Spleen (tissue), 11 donors: ENCODE data around the gene ZNF106. TPM values are rescaled to one million over a fixed set of nuclear protein-coding genes. Genes with fewer than 3 reads are reported as not detected.

Experiments used
- DNase-seq: peaks from one replicate; pipeline ENCODE4 v3.0.0-alpha.2; 2020
- H3K27ac ChIP-seq, 8 donors: fragments of 200-600 bp; sonication (generic) in 7 of 8; 1 replicate in 4 of 8; 2 replicates in 4 of 8; pipeline versions ENCODE4 v1.5.0 to v1.8.0; 2016 to 2021; ENCODE audit warnings: inconsistent platforms in 4 of 8, mild to moderate bottlenecking in 4 of 8, moderate library complexity in 1 of 8
- H3K27me3 ChIP-seq, 7 donors: fragments of 200-600 bp; sonication (generic) in 6 of 7; replicated peaks in 1 of 7; 1 replicate in 4 of 7; 2 replicates in 3 of 7; pipeline versions ENCODE4 v1.5.0 to v1.8.0; 2016 to 2021; ENCODE audit warnings: inconsistent platforms in 3 of 7, mild to moderate bottlenecking in 1 of 7
- H3K36me3 ChIP-seq, 6 donors: fragments of 200-600 bp; sonication (generic) in 5 of 6; 1 replicate in 4 of 6; 2 replicates in 2 of 6; pipeline versions ENCODE4 v1.5.0 to v1.8.0; 2016 to 2021; ENCODE audit warnings: inconsistent platforms in 2 of 6
- H3K4me1 ChIP-seq, 6 donors: fragments of 200-600 bp; sonication (generic) in 5 of 6; 1 replicate in 3 of 6; 2 replicates in 3 of 6; pipeline versions ENCODE4 v1.5.0 to v1.8.0; 2016 to 2021; ENCODE audit warnings: inconsistent platforms in 3 of 6
- H3K4me3 ChIP-seq, 8 donors: fragments of 200-600 bp; sonication (generic) in 7 of 8; 1 replicate in 4 of 8; 2 replicates in 4 of 8; pipeline versions ENCODE4 v1.5.0 to v1.8.0; 2016 to 2021; ENCODE audit warnings: inconsistent platforms in 4 of 8, mild to moderate bottlenecking in 4 of 8, moderate library complexity in 2 of 8
- H3K9me3 ChIP-seq, 8 donors: fragments of 200-600 bp; sonication (generic) in 7 of 8; 1 replicate in 4 of 8; 2 replicates in 4 of 8; pipeline versions ENCODE4 v1.5.0 to v1.8.0; 2016 to 2021; ENCODE audit warnings: inconsistent platforms in 4 of 8
- POLR2A ChIP-seq, 3 donors: fragments of 450-650 bp; IDR thresholded peaks; one replicate each; pipeline ENCODE4 v1.5.1; 2017; ENCODE audit warnings: antibody characterized with exemption in 3 of 3, mild to moderate bottlenecking in 1 of 3
- POLR2AphosphoS5 ChIP-seq, 3 donors: sonication (generic); formaldehyde crosslinking; IDR thresholded peaks; one replicate each; pipeline ENCODE4 v1.5.1; 2017; ENCODE audit warnings: antibody characterized with exemption in 3 of 3
- WGBS, 5 donors: extraction: QIAGEN DNeasy Blood & Tissue Kit in 3 of 5; methylation state at CpG; one replicate each; pipeline versions ENCODE4 v1.1.5 to v1.1.7; 2013 to 2018; 5-methylcytosine and 5-hydroxymethylcytosine counted together
- intact Hi-C: fragments of 100-400 bp; cut with DNase I; formaldehyde crosslinking; loops from one replicate; pipeline ENCODE4 v1.15.0; 2023; ENCODE audit warnings: low total_unique reads
- polyA plus RNA-seq, 3 donors: library from polyadenylated mRNA; stranded (reverse); fragments of 200-250 nt; gene quantifications; one replicate each; pipeline ENCODE4 v1.2.1, GENCODE V29; 2013
- total RNA-seq, 7 donors: library from RNA; depleted of rRNA in 3 of 7; stranded (reverse); fragments of >200 nt in 3 of 7; fragmentation: NEBNext Ultra II Directional in 4 of 7; extraction: Animal tissue kit (Norgen Biotek cat#: 25700) in 4 of 7; gene quantifications; one replicate each; pipeline versions ENCODE4 v1.1.0 to v1.2.1, GENCODE V29; 2016 to 2021
- TF ChIP-seq, protein P1 (sequence below), 11 experiments: fragments of 200-600 bp in 7 of 11; fragments of 450-650 bp in 4 of 11; sonication (generic) in 4 of 11; IDR thresholded peaks in 8 of 11; conservative IDR thresholded peaks in 3 of 11; 1 replicate in 7 of 11; 2 replicates in 4 of 11; pipeline versions ENCODE4 v1.4.0 to v1.8.0; 2016 to 2021; ENCODE audit warnings: antibody characterized with exemption in 11 of 11, inconsistent platforms in 4 of 11, mild to moderate bottlenecking in 1 of 11
- donor health status: healthy with polysubstance abuse.
- donor health status: DM: no; HTN: no; CAD: no; lungs with moderate emphysema.
- donor health status: DM: no; HTN: no; CAD: no.
- donor health status: Bipolar disorder and iron deficiency.
- donor health status: healthy.
- donor health status: DM: no; HTN: no; CAD: no.
- donor health status: DM: yes; HTN: yes; CAD: no.

The ZNF106 gene
- total and polyA plus RNA-seq, 10 donors, result 4.6 to 93.3 (median 71.3) TPM

GRCh38 chr15:42365921-42366550 is 124.9 kb downstream of the ZNF106 start:
- no peak for DNase-seq
- H3K4me3 ChIP-seq, result no peak overlapping the region
- TF ChIP-seq, protein P1, sequence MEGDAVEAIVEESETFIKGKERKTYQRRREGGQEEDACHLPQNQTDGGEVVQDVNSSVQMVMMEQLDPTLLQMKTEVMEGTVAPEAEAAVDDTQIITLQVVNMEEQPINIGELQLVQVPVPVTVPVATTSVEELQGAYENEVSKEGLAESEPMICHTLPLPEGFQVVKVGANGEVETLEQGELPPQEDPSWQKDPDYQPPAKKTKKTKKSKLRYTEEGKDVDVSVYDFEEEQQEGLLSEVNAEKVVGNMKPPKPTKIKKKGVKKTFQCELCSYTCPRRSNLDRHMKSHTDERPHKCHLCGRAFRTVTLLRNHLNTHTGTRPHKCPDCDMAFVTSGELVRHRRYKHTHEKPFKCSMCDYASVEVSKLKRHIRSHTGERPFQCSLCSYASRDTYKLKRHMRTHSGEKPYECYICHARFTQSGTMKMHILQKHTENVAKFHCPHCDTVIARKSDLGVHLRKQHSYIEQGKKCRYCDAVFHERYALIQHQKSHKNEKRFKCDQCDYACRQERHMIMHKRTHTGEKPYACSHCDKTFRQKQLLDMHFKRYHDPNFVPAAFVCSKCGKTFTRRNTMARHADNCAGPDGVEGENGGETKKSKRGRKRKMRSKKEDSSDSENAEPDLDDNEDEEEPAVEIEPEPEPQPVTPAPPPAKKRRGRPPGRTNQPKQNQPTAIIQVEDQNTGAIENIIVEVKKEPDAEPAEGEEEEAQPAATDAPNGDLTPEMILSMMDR (IDR thresholded peaks at IDR 0.05 in 8 of 11, conservative IDR thresholded peaks at IDR 0.05 in 3 of 11), result no peak
- no peak for TF ChIP-seq POLR2AphosphoS5 (IDR thresholded peaks at IDR 0.05)
- TF ChIP-seq POLR2A (IDR thresholded peaks at IDR 0.05), result no peak
- intact Hi-C loops, result no loop called here
- H3K27ac ChIP-seq, result peak overlapping the region in 6 of 8 donors; percentile 25 to 82 (median 73)
- no peaks in the 10 kb centered on the region for H3K9me3 ChIP-seq
- peaks cover 0 to 40% (median under 1%) of the 10 kb centered on the region in 6 donors for H3K4me1 ChIP-seq
- 68 to 93% (median 84%) methylated on average over 5 of the region's 5 CpGs for WGBS, 5 donors
- peaks cover 0 to 12% (median 0%) of the 10 kb centered on the region in 6 donors for H3K36me3 ChIP-seq
- H3K27me3 ChIP-seq, result no peaks in the 10 kb centered on the region

DNA sequence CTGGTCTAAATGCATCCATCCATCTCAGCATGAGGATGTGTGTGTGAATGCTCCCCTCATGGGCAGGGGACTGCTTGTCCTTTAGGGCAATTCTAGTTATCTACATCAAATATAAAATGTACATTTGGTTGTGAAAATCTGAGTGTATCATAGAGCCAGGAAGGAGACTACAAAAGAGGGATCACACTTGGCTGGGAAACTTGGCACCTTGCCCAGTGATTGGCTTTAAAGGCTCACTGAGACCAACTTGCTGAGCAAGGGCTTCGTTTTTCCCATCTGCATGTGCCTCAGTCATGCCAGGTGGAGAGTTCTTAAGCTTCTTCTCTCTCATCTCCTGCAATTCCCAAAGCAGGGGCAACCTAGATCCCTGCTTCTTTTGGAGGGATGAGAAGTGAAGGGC is 126.4 kb downstream of the ZNF106 start:
- TF ChIP-seq POLR2AphosphoS5 (IDR thresholded peaks at IDR 0.05), result no peak
- TF ChIP-seq, protein P1 (IDR thresholded peaks at IDR 0.05 in 8 of 11, conservative IDR thresholded peaks at IDR 0.05 in 3 of 11), result no peak
- no peak for TF ChIP-seq POLR2A (IDR thresholded peaks at IDR 0.05)
- H3K27ac ChIP-seq, result peak overlapping the region in 1 of 8 donors; percentile 73
- H3K27me3 ChIP-seq, result no peaks in the 10 kb centered on the region
- H3K9me3 ChIP-seq, result no peaks in the 10 kb centered on the region
- DNase-seq, result no peak
- H3K36me3 ChIP-seq, result peaks cover 0 to 23% (median 3%) of the 10 kb centered on the region in 6 donors
- H3K4me1 ChIP-seq, result peaks cover 0 to 36% (median 0%) of the 10 kb centered on the region in 6 donors
- 59 to 83% (median 75%) methylated on average over 1 of the region's 1 CpG for WGBS, 5 donors
- H3K4me3 ChIP-seq, result no peak overlapping the region
- intact Hi-C loops, result no loop called here

DNA sequence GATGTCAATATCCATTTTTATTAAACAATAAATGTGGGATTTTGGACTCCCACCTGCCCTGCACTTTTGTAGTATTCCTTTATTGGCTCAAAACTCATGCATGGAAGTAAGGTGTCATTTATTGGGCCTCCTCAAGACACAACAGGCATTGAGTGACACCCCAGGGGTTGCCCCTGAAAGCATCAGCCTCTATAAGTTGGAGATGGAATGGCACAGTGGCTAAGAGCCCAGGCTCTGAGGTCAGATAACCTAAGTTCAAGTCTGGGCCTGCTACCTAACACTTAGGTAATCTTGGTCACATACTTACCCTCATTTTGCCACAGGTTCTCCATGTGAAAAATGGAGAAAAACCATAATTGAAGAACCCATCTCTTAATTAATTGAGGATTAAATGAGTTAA is 127.0 kb downstream of the ZNF106 start:
- DNase-seq, result no peak
- H3K4me1 ChIP-seq, result peaks cover 0 to 38% (median 0%) of the 10 kb centered on the region in 6 donors
- H3K27me3 ChIP-seq, result no peaks in the 10 kb centered on the region
- TF ChIP-seq, protein P1 (IDR thresholded peaks at IDR 0.05 in 8 of 11, conservative IDR thresholded peaks at IDR 0.05 in 3 of 11), result no peak
- TF ChIP-seq POLR2AphosphoS5 (IDR thresholded peaks at IDR 0.05) (no peak), POLR2A (IDR thresholded peaks at IDR 0.05) (no peak)
- H3K9me3 ChIP-seq, result no peaks in the 10 kb centered on the region
- H3K4me3 ChIP-seq, result no peak overlapping the region
- intact Hi-C loops, result no loop called here
- H3K27ac ChIP-seq, result no peak overlapping the region
- peaks cover 0 to 28% (median 3%) of the 10 kb centered on the region in 6 donors for H3K36me3 ChIP-seq

- TF ChIP-seq POLR2A (IDR thresholded peaks at IDR 0.05), result no peak
- no peak for TF ChIP-seq POLR2AphosphoS5 (IDR thresholded peaks at IDR 0.05)
- TF ChIP-seq, protein P1 (IDR thresholded peaks at IDR 0.05 in 8 of 11, conservative IDR thresholded peaks at IDR 0.05 in 3 of 11), result no peak
- no peak overlapping the region for H3K4me3 ChIP-seq
- intact Hi-C loops, result no loop called here
- no peak for DNase-seq
- H3K27me3 ChIP-seq, result no peaks in the 10 kb centered on the region
- H3K36me3 ChIP-seq, result peaks cover 0 to 28% (median 3%) of the 10 kb centered on the region in 6 donors
- H3K4me1 ChIP-seq, result peaks cover 0 to 38% (median 0%) of the 10 kb centered on the region in 6 donors
- no peaks in the 10 kb centered on the region for H3K9me3 ChIP-seq
- whole genome bisulfite sequencing, 5 donors, result 95 to 100% (median 96%) methylated on average over 3 of the region's 3 CpGs
- H3K27ac ChIP-seq, result no peak overlapping the region
Measured at GRCh38 chr15:42363487-42363886, 127.5 kb downstream of the ZNF106 start.
